Left lung (tissue), 10 donors: ENCODE data around the gene RABGAP1L. TPM values are rescaled to one million over a fixed set of nuclear protein-coding genes. Genes with fewer than 3 reads are reported as not detected.
"Not testable (repeated sequence)": the region's sequence is repeated elsewhere in the genome, so short reads cannot be mapped to it uniquely, and the experiment has no call there.

Experiments
- ATAC-seq: fragments of 200-7000 bp; cut with Tn5 transposase; one replicate; pipeline ENCODE4 v1.9.1; 2020; ENCODE audit warnings: moderate library complexity
- DNase-seq, 4 donors: peaks; one replicate each; pipeline ENCODE4 v3.0.0-alpha.2; 2013 to 2020
- H3K27ac ChIP-seq, 2 donors: fragments of 200-600 bp; sonication (generic) in 1 of 2; one replicate each; pipeline versions ENCODE4 v1.5.0 to v1.8.0; 2020 to 2021
- H3K27me3 ChIP-seq, 2 donors: fragments of 200-600 bp; sonication (generic) in 1 of 2; one replicate each; pipeline versions ENCODE4 v1.5.0 to v1.8.0; 2020 to 2021
- H3K36me3 ChIP-seq, 2 donors: fragments of 200-600 bp; sonication (generic) in 1 of 2; one replicate each; pipeline versions ENCODE4 v1.5.0 to v1.8.0; 2020 to 2021
- H3K4me1 ChIP-seq, 2 donors: fragments of 200-600 bp; one replicate each; pipeline ENCODE4 v1.8.0; 2021
- H3K4me3 ChIP-seq, 2 donors: fragments of 200-600 bp; sonication (generic) in 1 of 2; one replicate each; pipeline versions ENCODE4 v1.5.0 to v1.8.0; 2020 to 2021; ENCODE audit warnings: mild to moderate bottlenecking in 1 of 2
- H3K9me3 ChIP-seq, 2 donors: fragments of 200-600 bp; sonication (generic) in 1 of 2; one replicate each; pipeline versions ENCODE4 v1.5.0 to v1.8.0; 2020 to 2021
- CTCF ChIP-seq, 2 donors: fragments of 200-600 bp; sonication (generic) in 1 of 2; IDR thresholded peaks; one replicate each; pipeline versions ENCODE4 v1.5.0 to v1.8.0; 2021; ENCODE audit warnings: antibody characterized with exemption in 2 of 2
- intact Hi-C, 2 donors: fragments of 100-400 bp; cut with DNase I; formaldehyde crosslinking; loops; one replicate each; pipeline versions ENCODE4 v1.11.2 to v1.14.2; 2022
- polyA plus RNA-seq, 6 donors: library from polyadenylated mRNA; unstranded; fragments of 120-200 nt; gene quantifications; one replicate each; pipeline ENCODE4 v1.2.1, GENCODE V29; 2013; ENCODE audit not compliant: insufficient read length in 6 of 6
- total RNA-seq, 2 donors: library from RNA; stranded (reverse); fragmentation: NEBNext Ultra II Directional; extraction: Animal tissue kit (Norgen Biotek cat#: 25700); gene quantifications; one replicate each; pipeline ENCODE4 v1.2.1, GENCODE V29; 2021
- donor health status: DM: no; HTN: yes; CAD: no.
- donor health status: DM: no; HTN: no; CAD: no.

Gene RABGAP1L
- total and polyA plus RNA-seq, 8 donors = 40.3 to 67.3 (median 51.4) TPM

GRCh38 chr1:175042650-175043049 is 883.3 kb downstream of the RABGAP1L start:
- ATAC-seq (no peak), DNase-seq (no peak)
- Histone ChIP-seq H3K27ac (no peak overlapping the region), H3K9me3 (no peaks in the 10 kb centered on the region), H3K36me3 (no peaks in the 10 kb centered on the region), H3K27me3 (no peaks in the 10 kb centered on the region), H3K4me1 (no peaks in the 10 kb centered on the region), H3K4me3 (no peak overlapping the region)
- TF ChIP-seq CTCF (IDR thresholded peaks at IDR 0.05) = no peak
- intact Hi-C loops = no loop called here

GRCh38 chr1:175043824-175044223 is 884.5 kb downstream of the RABGAP1L start:
- no peak for DNase-seq
- H3K27me3 ChIP-seq = no peaks in the 10 kb centered on the region
- intact Hi-C loops = no loop called here

GRCh38 chr1:175044591-175044990 is 885.3 kb downstream of the RABGAP1L start:
- H3K4me3 ChIP-seq, ATAC-seq, H3K27me3 ChIP-seq, H3K9me3 ChIP-seq, H3K27ac ChIP-seq, H3K4me1 ChIP-seq, intact Hi-C loops, H3K36me3 ChIP-seq, DNase-seq: not testable (repeated sequence)

More at GRCh38 chr1:175043824-175044223, 884.5 kb downstream of the RABGAP1L start:
- Histone ChIP-seq H3K4me3 (no peak overlapping the region), H3K36me3 (no peaks in the 10 kb centered on the region), H3K27ac (no peak overlapping the region), H3K9me3 (no peaks in the 10 kb centered on the region), H3K4me1 (no peaks in the 10 kb centered on the region)
- TF ChIP-seq CTCF (IDR thresholded peaks at IDR 0.05) = no peak
- no peak for ATAC-seq

Other genes starting within 250 kb of the RABGAP1L start
- under 1 TPM; 0.29 to 0.44 TPM for gene SERPINC1, start 242.2 kb upstream of the RABGAP1L start, total RNA-seq
- under 1 TPM in 5 of 6 donors, not detected in 1; 0.13 to 0.54 (median 0.43) TPM for gene SERPINC1, start 242.2 kb upstream of the RABGAP1L start, polyA plus RNA-seq
- gene RC3H1, start 137.2 kb upstream of the RABGAP1L start, total RNA-seq = 10 to 100 TPM; 32.7 to 35.7 TPM
- gene RC3H1, start 137.2 kb upstream of the RABGAP1L start, polyA plus RNA-seq = 10 to 100 TPM; 13.3 to 15.4 (median 13.9) TPM